PC-9 (cell line): Measurements from ENCODE around the gene IGSF8.

Experiments used
- EZH2 ChIP-seq: fragments of 200-600 bp; sonication (generic); IDR thresholded peaks from 2 replicates; pipeline ENCODE4 v1.8.0; 2017; ENCODE audit warnings: antibody characterized with exemption, low read depth
- TF ChIP-seq, protein P1 (sequence below): fragments of 200-600 bp; sonication (generic); conservative IDR thresholded peaks from 2 replicates; pipeline ENCODE4 v1.6.1; 2017; ENCODE audit warnings: mixed run types, antibody characterized with exemption, mild to moderate bottlenecking, moderate library complexity

DNA sequence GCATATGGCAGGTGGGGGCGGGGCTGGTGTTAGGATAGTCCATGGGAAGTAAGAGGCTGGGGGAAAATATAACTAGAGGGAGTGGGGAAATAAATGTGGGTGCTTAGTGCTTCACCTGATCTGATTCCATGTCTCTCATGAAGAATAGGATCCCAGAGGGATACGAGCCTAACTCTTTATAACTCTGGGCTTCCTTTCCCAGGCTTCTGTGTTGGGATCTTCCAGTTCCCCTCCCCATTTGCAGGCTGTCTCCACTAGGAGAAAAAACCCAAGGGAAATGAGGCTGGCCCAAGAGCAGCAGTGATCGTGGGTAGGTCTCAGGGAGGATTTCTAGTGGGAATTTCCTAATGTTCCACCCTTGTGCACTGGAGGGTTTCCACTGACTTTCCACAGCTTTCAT lies 15.5 kb downstream of the IGSF8 start:
- no peak for TF ChIP-seq EZH2
- TF ChIP-seq, protein P1, sequence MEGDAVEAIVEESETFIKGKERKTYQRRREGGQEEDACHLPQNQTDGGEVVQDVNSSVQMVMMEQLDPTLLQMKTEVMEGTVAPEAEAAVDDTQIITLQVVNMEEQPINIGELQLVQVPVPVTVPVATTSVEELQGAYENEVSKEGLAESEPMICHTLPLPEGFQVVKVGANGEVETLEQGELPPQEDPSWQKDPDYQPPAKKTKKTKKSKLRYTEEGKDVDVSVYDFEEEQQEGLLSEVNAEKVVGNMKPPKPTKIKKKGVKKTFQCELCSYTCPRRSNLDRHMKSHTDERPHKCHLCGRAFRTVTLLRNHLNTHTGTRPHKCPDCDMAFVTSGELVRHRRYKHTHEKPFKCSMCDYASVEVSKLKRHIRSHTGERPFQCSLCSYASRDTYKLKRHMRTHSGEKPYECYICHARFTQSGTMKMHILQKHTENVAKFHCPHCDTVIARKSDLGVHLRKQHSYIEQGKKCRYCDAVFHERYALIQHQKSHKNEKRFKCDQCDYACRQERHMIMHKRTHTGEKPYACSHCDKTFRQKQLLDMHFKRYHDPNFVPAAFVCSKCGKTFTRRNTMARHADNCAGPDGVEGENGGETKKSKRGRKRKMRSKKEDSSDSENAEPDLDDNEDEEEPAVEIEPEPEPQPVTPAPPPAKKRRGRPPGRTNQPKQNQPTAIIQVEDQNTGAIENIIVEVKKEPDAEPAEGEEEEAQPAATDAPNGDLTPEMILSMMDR, result no peak
